ENCODE data around the gene ASB7. TPM values are rescaled to one million over a fixed set of nuclear protein-coding genes. Genes with fewer than 3 reads are reported as not detected.

ASB7 gene
- total RNA-seq, 1 donor from 2014 or later, result 7.9 TPM

DNA sequence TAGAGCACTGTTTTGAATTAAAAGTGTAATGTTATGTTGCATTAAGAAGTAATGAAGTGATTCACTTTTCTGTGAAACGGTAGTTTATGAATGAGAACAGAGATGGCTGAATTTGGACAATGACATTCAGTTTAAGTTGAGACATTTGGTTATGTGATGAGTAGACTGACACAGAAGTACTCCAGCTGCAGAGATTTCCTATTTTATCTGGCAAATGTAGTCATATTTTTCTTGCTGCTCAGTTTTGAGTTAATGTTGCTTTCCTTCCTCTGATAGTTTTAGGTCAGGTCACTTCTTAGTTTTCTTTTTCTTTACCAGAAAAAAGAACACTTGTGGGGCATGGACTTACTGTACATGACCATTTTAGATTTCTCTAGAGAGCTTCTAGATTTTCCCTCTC, 51.2 kb downstream of the ASB7 start:
- no peak for DNase-seq (ENCODE audit: low read depth)
- H3K4me3 ChIP-seq (ENCODE audit: low read depth, low read length), result no peak overlapping the region
- TF ChIP-seq, protein P1, sequence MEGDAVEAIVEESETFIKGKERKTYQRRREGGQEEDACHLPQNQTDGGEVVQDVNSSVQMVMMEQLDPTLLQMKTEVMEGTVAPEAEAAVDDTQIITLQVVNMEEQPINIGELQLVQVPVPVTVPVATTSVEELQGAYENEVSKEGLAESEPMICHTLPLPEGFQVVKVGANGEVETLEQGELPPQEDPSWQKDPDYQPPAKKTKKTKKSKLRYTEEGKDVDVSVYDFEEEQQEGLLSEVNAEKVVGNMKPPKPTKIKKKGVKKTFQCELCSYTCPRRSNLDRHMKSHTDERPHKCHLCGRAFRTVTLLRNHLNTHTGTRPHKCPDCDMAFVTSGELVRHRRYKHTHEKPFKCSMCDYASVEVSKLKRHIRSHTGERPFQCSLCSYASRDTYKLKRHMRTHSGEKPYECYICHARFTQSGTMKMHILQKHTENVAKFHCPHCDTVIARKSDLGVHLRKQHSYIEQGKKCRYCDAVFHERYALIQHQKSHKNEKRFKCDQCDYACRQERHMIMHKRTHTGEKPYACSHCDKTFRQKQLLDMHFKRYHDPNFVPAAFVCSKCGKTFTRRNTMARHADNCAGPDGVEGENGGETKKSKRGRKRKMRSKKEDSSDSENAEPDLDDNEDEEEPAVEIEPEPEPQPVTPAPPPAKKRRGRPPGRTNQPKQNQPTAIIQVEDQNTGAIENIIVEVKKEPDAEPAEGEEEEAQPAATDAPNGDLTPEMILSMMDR (conservative IDR thresholded peaks at IDR 0.05; ENCODE audit: low read depth, low read length), result no peak

DNA sequence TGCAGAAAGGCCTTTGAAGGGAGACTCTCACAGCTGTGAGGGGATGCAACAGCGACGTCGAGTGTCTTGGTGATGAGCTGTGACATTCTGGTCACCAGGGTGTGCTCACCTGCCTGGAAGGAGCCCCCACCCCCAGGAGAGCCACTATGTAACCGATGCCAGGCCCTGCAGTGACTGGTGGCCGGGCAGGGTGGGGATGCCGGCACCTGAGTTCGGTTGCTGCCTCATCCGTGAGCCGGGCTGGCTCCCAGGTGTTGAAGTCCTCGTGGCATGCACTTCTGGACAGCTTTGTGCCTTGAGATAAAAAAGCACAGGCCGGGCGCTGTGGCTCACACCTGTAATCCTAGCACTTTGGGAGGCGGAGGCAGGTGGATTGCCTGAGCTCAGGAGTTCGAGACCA, 56.5 kb downstream of the ASB7 start:
- TF ChIP-seq, protein P1 (conservative IDR thresholded peaks at IDR 0.05; ENCODE audit: low read depth, low read length), result no peak

DNA sequence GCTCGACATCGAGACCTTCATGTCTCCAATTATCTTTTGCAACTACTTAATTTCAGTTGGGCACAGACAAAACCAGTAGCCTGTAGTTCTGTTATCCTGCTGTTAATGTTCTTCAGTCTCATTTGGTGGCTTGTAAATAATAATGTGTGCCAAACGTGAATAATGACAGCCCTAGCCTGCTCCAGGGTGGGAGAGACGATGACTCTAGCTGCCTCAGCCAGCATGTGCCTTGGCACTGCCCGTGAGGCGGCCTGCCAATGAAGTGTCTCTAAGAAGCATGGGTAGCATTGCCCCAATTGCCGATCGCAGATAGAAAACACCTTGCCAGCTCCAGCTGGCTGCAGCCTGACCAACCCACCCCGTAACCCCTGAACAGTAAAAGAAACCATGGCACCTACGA, 58.8 kb downstream of the ASB7 start:
- H3K4me3 ChIP-seq (ENCODE audit: low read depth, low read length), result no peak overlapping the region
- DNase-seq (ENCODE audit: low read depth), result no peak
- TF ChIP-seq, protein P1 (conservative IDR thresholded peaks at IDR 0.05; ENCODE audit: low read depth, low read length), result no peak

More for the DNA sequence above, 56.5 kb downstream of the ASB7 start:
- no peak overlapping the region for H3K4me3 ChIP-seq (ENCODE audit: low read depth, low read length)
- DNase-seq (ENCODE audit: low read depth), result no peak

DNA sequence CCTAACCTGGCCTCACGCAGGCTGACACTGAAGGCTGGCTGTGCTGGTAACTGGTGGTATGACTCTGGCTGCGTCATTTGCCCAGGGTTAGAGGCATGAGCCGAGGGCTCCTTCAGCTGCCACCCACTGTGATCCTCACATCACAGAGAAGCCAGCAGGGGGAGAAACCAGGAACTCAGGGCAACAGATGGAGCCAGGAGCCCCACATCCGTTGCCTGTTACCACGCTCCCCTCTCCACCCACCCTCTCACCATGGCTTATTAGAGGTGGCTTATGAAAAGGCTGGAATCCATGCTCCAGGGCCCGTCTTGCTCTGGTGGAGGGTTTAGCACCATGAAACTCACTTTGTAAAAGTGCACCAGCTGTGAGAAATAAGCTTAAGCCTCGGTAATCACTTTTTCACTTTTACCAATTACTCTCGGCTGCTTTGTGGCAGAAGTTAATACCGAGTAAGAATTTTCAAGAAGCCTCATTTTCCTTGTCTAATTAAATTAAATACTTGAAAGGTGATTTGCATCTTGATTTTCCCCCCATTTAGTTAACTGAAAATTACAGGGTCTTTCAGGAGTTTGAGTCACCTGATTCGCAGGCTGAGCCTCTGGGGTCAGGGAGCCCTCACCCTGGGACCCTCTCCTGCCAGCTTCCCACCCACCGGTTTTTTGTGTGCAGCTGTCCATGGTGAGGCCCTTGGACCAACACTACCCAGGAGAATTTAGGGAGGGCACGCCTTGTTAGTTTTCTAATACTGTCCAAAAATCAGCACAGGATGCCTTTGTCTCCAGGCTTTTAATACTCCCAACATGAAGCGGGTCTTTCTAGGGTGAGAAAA, 60.9 kb downstream of the ASB7 start:
- DNase-seq (ENCODE audit: low read depth), result no peak
- H3K4me3 ChIP-seq (ENCODE audit: low read depth, low read length), result no peak overlapping the region
- TF ChIP-seq, protein P1 (conservative IDR thresholded peaks at IDR 0.05; ENCODE audit: low read depth, low read length), result peak; percentile 40

DNA sequence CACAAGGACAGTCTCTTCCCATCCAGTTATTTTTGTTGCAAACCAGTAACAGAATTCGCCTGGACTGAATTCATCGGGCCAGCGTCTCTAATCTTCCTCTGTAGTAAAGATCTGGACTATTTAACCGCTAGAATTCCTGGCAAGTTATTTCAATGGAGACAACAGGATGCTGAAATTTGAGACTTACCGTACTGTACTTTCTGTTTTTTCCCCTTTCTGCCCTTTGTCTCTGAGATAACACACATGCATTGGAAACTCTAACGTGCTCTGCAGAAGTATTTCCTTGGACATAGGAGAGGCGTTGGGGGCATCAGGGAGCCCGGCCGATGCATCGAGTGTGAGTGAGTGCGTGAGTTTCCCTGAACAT, 61.5 kb downstream of the ASB7 start:
- H3K4me3 ChIP-seq (ENCODE audit: low read depth, low read length), result no peak overlapping the region
- TF ChIP-seq, protein P1 (conservative IDR thresholded peaks at IDR 0.05; ENCODE audit: low read depth, low read length), result no peak
- DNase-seq (ENCODE audit: low read depth), result no peak

DNA sequence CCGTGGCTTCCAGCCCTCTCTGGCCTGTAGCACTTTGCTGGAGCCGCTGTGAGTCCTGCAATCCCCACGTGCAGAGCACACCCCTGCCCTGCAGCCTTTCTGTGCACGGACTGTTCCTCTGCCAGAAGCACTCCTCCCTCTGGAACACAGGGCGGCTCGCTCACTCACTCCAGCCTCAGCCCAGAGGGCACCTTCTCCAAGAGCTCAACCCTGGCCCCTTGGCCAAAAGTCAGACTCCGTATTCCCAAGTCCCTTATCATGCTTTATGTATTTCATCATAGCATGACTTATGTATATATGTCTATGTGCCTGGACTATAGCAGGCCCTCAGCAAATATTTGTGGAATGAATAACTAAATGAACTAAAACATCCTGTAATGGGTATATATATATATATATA, 63.2 kb downstream of the ASB7 start:
- TF ChIP-seq, protein P1 (conservative IDR thresholded peaks at IDR 0.05; ENCODE audit: low read depth, low read length), result no peak
- H3K4me3 ChIP-seq (ENCODE audit: low read depth, low read length), result no peak overlapping the region
- DNase-seq (ENCODE audit: low read depth), result no peak

Data from epithelial cell of proximal tubule (primary cell).